Duodenal mucosa (tissue), 2 donors: ENCODE results near the gene ZNF350.
"Not testable (repeated sequence)": the region's sequence is repeated elsewhere in the genome, so short reads cannot be mapped to it uniquely, and the experiment has no call there.

Source experiments
- H3K27ac ChIP-seq: one replicate; pipeline ENCODE4 v1.7.0; 2013; ENCODE audit warnings: low read depth, low read length
- H3K27me3 ChIP-seq, 2 donors: one replicate each; pipeline ENCODE4 v1.7.0; 2013; ENCODE audit warnings: low read length in 2 of 2, control low read depth in 1 of 2; ENCODE audit not compliant: insufficient read depth in 2 of 2, control insufficient read depth in 1 of 2
- H3K36me3 ChIP-seq, 2 donors: one replicate each; pipeline ENCODE4 v1.7.0; 2013; ENCODE audit warnings: low read length in 2 of 2, control low read depth in 1 of 2; ENCODE audit not compliant: insufficient read depth in 2 of 2, control insufficient read depth in 1 of 2
- H3K4me1 ChIP-seq, 2 donors: one replicate each; pipeline ENCODE4 v1.7.0; 2013; ENCODE audit warnings: low read length in 2 of 2, control low read depth in 1 of 2; ENCODE audit not compliant: insufficient read depth in 2 of 2, control insufficient read depth in 1 of 2
- H3K4me3 ChIP-seq, 2 donors: one replicate each; pipeline ENCODE4 v1.7.0; 2013; ENCODE audit warnings: low read length in 2 of 2, low read depth in 1 of 2
- H3K9ac ChIP-seq, 2 donors: one replicate each; pipeline ENCODE4 v1.7.0; 2013; ENCODE audit warnings: low read length in 2 of 2, low read depth in 1 of 2
- H3K9me3 ChIP-seq, 2 donors: one replicate each; pipeline ENCODE4 v1.7.0; 2013; ENCODE audit warnings: low read length in 2 of 2, control low read depth in 1 of 2; ENCODE audit not compliant: control insufficient read depth in 1 of 2

ZNF350 gene

DNA sequence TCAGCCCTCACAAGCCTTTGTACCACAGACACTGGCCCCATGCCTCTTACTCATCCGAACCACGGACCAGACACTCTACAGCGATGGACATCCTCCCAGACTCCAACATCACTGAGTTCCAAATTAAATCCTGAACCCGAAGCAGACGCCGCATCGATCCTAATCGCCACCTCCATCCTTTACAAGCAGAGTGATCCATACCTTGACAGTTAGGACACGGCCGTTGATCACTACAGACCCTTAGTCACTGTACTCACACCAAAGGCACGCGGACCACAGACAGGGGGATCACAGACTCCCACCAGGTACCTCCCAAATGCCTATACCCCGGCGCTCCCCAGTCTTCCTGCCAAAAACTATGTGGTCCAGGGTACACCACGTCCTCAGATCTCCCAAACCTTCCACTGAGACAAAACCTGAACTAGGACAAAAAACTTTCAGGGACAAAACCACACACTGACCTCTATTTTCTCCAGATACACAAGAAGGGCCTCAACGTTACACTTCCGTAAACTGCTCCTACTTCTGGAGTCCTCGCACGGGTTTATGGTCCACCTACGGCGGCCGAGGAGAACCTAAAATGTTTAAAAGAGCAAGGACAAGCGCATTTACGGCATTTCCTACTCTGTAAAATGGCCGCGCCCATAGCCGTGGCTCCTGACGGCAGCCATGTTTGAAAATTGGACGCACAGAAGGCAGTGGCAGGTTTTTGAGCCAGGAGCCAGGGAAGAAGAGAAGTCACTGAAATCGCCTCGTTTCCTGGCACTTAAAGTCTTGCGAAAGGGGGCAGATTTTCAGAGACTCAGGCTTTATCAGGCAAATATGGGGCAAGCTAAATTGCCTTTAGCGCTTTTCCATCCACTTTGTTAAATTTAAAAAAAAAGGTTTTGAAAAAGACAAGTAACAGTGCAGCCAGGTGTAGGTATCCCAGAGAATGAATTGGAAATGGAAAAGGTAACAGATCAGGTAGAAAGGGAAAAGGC lies at the start of gene ZNF350:
ZNF350 (minus strand) TSS at position 532 of the 983 bp plus-strand sequence. CDS start 12,480 bp downstream, outside the sequence.
- no peaks in the 10 kb centered on the region for H3K27me3 ChIP-seq
- H3K9me3 ChIP-seq = peaks cover 45 to 53% of the 10 kb centered on the region in 2 donors
- peak within 1 kb of the TSS; percentile 26 for H3K27ac ChIP-seq
- peaks cover 0 to 10% of the 10 kb centered on the region in 2 donors for H3K4me1 ChIP-seq
- peaks cover 0 to 7% of the 10 kb centered on the region in 2 donors for H3K36me3 ChIP-seq
- peak within 1 kb of the TSS; percentile 78 to 98 for H3K9ac ChIP-seq
- H3K4me3 ChIP-seq = peak within 1 kb of the TSS; percentile 97 to 100

DNA sequence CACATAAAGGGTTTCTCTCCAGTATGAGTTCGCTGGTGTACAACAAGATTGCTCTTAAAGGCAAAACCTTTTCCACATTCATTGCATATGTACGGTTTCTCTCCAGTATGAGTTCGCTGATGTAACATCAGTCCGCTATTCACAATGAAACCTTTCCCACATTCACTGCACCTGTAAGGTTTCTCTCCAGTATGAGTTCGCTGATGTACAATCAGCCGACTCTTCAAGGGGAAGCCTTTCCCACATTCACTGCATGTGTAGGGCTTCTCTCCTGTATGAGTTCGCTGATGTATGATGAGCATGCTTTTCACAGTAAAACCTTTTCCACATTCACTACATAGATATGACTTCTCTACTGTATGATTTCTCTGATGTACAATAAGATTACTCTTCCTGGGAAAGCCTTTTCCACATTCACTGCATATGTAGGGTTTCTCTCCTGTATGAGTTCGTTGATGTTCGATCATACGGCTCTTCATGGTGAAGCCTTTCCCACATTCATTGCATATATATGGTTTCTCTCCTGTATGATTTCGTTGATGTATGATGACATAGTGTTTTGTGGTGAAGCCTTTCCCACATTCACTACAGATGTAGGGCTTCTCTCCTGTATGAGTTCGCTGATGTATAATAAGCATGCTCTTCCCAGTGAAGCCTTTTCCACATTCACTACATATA lies 47.5 kb upstream of the ZNF350 start:
- H3K4me1 ChIP-seq = peaks cover 0 to under 1% of the 10 kb centered on the region in 2 donors
- no peaks in the 10 kb centered on the region for H3K27me3 ChIP-seq
- peaks cover 55 to 58% of the 10 kb centered on the region in 2 donors for H3K36me3 ChIP-seq
- H3K4me3 ChIP-seq = peak overlapping the region; percentile 20 to 40
- no peak overlapping the region for H3K9ac ChIP-seq
- H3K27ac ChIP-seq = no peak overlapping the region
- peaks cover 69 to 90% of the 10 kb centered on the region in 2 donors for H3K9me3 ChIP-seq

DNA sequence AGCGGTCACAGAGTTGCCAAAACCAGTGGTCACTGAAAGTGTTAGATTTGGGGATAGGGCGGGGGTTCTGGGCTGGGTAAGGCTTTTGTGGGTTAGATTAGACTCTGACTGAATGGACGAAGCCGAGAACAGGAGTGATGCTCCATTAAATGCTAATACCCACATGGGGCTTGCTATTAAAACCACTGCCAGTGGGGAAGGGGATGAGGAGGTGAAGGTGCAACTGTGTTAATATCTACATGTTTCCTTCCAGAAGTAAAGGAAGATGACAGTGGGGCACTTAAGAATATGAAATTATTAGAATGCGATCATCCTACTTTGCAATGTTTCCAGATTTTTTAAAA lies 42.1 kb upstream of the ZNF350 start:
- no peaks in the 10 kb centered on the region for H3K27me3 ChIP-seq
- H3K9me3 ChIP-seq = peaks cover 38 to 68% of the 10 kb centered on the region in 2 donors

GRCh38 chr19:52028027-52028779 lies 41.6 kb upstream of the ZNF350 start, which contains the start of gene ZNF614:
ZNF614 (minus strand) TSS chr19:52028379; CDS start chr19:52025745, 2,634 bp downstream.
- Histone ChIP-seq H3K36me3 (peaks cover 26 to 30% of the 10 kb centered on the region in 2 donors), H3K9me3 (peaks cover 37 to 68% of the 10 kb centered on the region in 2 donors), H3K27ac (peak within 1 kb of the TSS; percentile 91), H3K4me3 (peak within 1 kb of the TSS; percentile 80 to 97), H3K9ac (peak within 1 kb of the TSS; percentile 79 to 94), H3K4me1 (peaks cover 9 to 12% of the 10 kb centered on the region in 2 donors), H3K27me3 (no peaks in the 10 kb centered on the region)

More for the DNA sequence above, 42.1 kb upstream of the ZNF350 start:
- Histone ChIP-seq H3K4me3 (peak overlapping the region; percentile 80 to 97), H3K36me3 (peaks cover 26% of the 10 kb centered on the region in 2 donors), H3K9ac (peak overlapping the region; percentile 79 to 94), H3K27ac (peak overlapping the region; percentile 91), H3K4me1 (peaks cover 9 to 12% of the 10 kb centered on the region in 2 donors)

GRCh38 chr19:52026255-52026990 lies 39.8 kb upstream of the ZNF350 start:
- H3K36me3 ChIP-seq = peaks cover 29 to 41% of the 10 kb centered on the region in 2 donors
- not testable (repeated sequence) for H3K27me3 ChIP-seq, H3K4me3 ChIP-seq, H3K27ac ChIP-seq, H3K9ac ChIP-seq
- peaks cover 35 to 62% of the 10 kb centered on the region in 2 donors for H3K9me3 ChIP-seq
- H3K4me1 ChIP-seq = peaks cover 9 to 12% of the 10 kb centered on the region in 2 donors

DNA sequence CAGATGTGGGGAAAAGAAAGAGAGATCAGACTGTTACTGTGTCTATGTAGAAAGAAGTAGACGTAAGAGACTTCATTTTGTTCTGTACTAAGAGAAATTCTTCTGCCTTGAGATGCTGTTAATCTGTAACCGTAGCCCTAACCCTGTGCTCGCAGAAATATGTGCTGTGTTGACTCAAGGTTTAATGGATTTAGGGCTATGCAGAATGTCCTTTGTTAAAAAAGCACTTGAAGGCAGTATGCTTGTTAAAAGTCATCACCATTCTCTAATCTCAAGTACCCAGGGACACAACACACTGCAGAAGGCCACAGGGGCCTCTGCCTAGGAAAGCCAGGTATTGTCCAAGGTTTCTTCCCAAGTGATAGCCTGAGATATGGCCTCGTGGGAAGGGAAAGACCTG lies 37.8 kb upstream of the ZNF350 start:
- Histone ChIP-seq H3K9me3 (peaks cover 45 to 66% of the 10 kb centered on the region in 2 donors), H3K36me3 (peaks cover 45 to 60% of the 10 kb centered on the region in 2 donors), H3K4me1 (peaks cover 9 to 12% of the 10 kb centered on the region in 2 donors)
- H3K4me3 ChIP-seq, H3K27ac ChIP-seq, H3K9ac ChIP-seq, H3K27me3 ChIP-seq: not testable (repeated sequence)

- Histone ChIP-seq H3K27me3 (no peaks in the 10 kb centered on the region), H3K9ac (no peak overlapping the region), H3K9me3 (peaks cover 55 to 82% of the 10 kb centered on the region in 2 donors), H3K27ac (no peak overlapping the region), H3K36me3 (peaks cover 61 to 83% of the 10 kb centered on the region in 2 donors), H3K4me3 (no peak overlapping the region), H3K4me1 (peaks cover under 1 to 3% of the 10 kb centered on the region in 2 donors)
Measured at GRCh38 chr19:52022193-52022592, 35.6 kb upstream of the ZNF350 start.

DNA sequence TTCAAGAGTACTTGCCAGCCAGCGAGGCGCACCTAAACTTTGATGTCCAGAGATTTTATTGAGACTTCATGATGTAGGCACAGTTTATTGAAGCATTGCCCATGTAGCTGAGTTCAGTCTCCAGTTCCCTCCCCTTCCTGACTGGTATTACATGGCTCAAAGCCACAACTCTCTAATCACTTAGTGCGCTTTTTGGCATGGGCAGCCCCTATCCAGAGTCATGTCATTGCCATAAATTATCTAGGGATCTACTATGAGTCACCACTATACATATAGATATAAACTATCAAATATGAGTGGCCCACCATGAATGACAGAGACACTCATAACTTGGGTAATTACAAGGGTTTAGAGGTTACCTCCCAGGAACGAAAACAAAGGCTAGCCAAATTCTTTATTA lies 33.9 kb upstream of the ZNF350 start:
- Histone ChIP-seq H3K9me3 (peaks cover 64 to 82% of the 10 kb centered on the region in 2 donors), H3K4me1 (no peaks in the 10 kb centered on the region), H3K27me3 (no peaks in the 10 kb centered on the region), H3K36me3 (peaks cover 71 to 93% of the 10 kb centered on the region in 2 donors), H3K27ac (no peak overlapping the region), H3K9ac (no peak overlapping the region), H3K4me3 (peak overlapping the region; percentile 18 to 28)

DNA sequence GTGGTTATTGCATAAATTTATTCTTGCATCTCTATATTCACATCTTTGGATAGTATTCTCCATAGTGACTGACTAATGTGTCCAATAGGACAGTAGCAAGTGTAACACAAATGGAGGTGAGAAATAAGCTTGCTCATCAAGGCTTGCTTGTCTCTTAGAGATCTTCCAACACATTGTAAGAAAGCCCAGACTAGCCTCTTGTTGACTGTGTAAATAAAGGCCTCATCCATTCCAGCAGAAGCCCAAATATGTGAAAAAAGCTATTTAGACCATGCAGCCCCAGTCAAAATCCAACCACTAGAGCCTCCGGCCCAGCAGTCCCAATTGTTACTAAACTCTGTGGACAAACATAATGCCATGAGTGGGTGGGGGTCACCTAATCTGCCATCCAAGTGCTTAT lies 24.0 kb upstream of the ZNF350 start:
- H3K4me1 ChIP-seq = peaks cover 5 to 6% of the 10 kb centered on the region in 2 donors

More for the DNA sequence above, 24.0 kb upstream of the ZNF350 start:
- no peak overlapping the region for H3K4me3 ChIP-seq
- H3K9me3 ChIP-seq = peaks cover 18 to 34% of the 10 kb centered on the region in 2 donors
- no peak overlapping the region for H3K9ac ChIP-seq
- no peaks in the 10 kb centered on the region for H3K27me3 ChIP-seq
- H3K36me3 ChIP-seq = peaks cover 0 to 6% of the 10 kb centered on the region in 2 donors
- H3K27ac ChIP-seq = no peak overlapping the region
